ENCODE data around the gene PUS3.

- TF ChIP-seq SUZ12 (IDR thresholded peaks at IDR 0.05; ENCODE audit: extremely low read depth, insufficient read depth, insufficient read length) (no peak), ZNF274 (IDR thresholded peaks at IDR 0.05; ENCODE audit: low read depth, low read length) (no peak)
These were observed 1.7 kb upstream of the PUS3 start for GRCh38 chr11:125904678-125905077.

All from NT2/D1 (cell line).